Activated CD8-positive, alpha-beta memory T cell treated with anti-CD3 and anti-CD28 coated beads, Interleukin-2, amount 50 U/mL, for 24 hours (primary cell): ENCODE data around the gene ACP3.
"Not testable (repeated sequence)": the region's sequence is repeated elsewhere in the genome, so short reads cannot be mapped to it uniquely, and the experiment has no call there.

Source experiments
- DNase-seq: peaks from one replicate; pipeline ENCODE4 v3.0.0-alpha.2; 2020; ENCODE audit errors: extremely low read depth

ACP3 gene

GRCh38 chr3:132362329-132362728 lies 45.1 kb downstream of the ACP3 start:
- DNase-seq, result no peak

- DNase-seq, result no peak
Measured at GRCh38 chr3:132368515-132368914, 51.3 kb downstream of the ACP3 start.

- no peak for DNase-seq
Measured at GRCh38 chr3:132368962-132369361, 51.8 kb downstream of the ACP3 start.

DNA sequence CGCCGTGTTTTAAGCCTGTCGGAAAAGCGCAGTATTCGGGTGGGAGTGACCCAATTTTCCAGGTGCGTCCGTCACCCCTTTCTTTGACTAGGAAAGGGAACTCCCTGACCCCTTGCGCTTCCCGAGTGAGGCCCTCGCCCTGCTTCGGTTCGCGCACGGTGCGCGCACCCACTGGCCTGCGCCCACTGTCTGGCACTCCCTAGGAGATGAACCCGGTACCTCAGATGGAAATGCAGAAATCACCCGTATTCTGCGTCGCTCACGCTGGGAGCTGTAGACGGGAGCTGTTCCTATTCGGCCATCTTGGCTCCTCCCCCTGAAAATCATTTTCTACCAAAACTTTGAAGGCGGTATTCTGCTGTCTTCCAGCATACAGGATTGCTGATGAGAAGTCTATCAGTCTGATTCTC lies 59.7 kb downstream of the ACP3 start:
- DNase-seq, result not testable (repeated sequence)

GRCh38 chr3:132378048-132378762 lies 61.0 kb downstream of the ACP3 start:
- DNase-seq, result no peak

DNA sequence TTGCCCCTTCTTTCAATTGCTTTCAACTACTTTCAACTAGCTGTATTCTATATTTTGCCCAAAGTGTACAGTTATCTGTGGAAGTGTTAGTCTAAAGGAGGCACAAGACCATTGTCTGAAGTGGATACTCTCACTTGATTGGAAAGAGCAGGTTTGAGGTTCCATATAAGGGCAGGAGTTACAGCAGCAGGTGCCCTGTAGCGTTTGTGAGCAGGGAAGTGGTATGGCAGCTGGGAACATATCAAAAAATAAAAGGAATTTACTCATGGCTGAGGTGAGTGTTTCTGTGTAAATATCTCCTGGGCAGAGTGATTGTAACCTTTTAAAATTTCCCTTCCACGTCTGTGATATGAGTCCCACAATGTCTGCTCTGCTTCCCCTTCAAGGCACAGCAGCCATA lies 61.6 kb downstream of the ACP3 start:
- DNase-seq, result no peak

GRCh38 chr3:132380920-132381319 lies 63.7 kb downstream of the ACP3 start:
- no peak for DNase-seq

DNA sequence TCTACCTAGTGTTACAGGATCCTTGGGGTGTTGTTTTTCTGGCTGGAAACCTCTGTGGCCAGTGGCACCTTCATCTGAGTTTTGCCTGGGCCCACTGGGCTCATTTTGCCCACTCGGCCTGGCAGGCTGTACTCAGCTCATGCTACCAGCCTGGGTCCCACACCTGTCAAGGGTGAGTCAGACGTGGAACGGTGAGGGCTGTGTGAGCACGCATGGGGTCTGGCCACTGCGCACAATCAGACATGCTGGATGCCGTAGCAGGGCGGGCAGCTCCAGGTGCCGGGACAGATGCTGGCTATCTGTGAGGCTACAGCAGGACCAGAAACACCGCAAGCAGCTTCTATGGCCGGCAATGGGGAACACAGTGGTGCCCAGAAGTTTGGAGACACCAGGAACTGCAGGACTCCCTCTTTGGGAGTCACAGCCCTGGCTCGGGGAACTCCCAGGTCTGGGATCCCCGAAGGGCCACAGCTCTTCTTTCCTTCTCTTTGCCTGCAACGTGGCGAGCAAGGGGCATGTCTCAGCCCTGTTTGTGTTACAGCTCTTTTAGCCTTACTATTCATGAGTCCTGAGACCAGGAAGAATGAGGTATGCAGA lies 64.2 kb downstream of the ACP3 start:
- no peak for DNase-seq

- DNase-seq, result no peak
Measured at GRCh38 chr3:132382267-132382666, 65.1 kb downstream of the ACP3 start.

GRCh38 chr3:132382688-132383194 lies 65.5 kb downstream of the ACP3 start:
- DNase-seq, result no peak

- no peak for DNase-seq
Measured at GRCh38 chr3:132386259-132386658, 69.1 kb downstream of the ACP3 start.

GRCh38 chr3:132392675-132393074 lies 75.5 kb downstream of the ACP3 start:
- DNase-seq, result not testable (repeated sequence)

- DNase-seq, result no peak
Measured at GRCh38 chr3:132394320-132394719, 77.1 kb downstream of the ACP3 start.

DNA sequence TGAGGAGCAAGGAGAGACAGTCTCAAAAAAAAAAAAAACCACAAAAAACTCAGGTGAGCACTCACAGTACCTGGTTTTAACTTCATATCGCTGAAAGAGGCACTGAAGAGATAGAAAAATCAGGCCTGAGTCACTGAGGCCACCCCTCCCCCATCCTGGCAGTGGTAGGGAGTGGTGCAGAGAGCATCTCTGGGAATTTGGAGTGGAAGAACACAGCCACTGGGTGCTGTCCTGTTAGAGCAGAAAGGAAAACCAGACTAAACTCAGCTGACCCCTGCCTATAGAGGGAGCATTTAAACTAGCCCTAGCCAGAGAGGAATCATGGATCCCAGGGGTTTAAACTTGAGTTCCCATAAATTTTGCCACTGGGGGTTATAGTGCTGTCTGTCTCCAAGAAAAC lies 77.9 kb downstream of the ACP3 start:
- no peak for DNase-seq

GRCh38 chr3:132396255-132396654 lies 79.0 kb downstream of the ACP3 start:
- DNase-seq, result no peak

DNA sequence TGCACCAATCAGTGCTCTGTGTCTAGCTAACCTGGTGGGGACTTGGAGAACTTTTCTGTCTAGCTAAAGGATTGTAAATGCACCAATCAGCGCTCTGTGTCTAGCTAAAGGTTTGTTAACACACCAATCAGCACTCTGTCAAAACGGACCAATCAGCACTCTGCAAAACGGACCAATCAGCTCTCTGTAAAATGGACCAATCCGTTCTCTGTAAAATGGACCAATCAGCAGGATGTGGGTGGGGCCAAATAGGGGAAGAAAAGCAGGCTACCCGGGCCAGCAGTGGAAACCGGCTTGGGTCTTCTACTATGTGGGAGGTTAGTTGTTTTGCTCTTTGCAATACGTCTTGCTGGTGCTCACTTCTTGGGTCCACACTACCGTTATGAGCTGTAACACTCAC lies 79.6 kb downstream of the ACP3 start:
- DNase-seq, result not testable (repeated sequence)

- DNase-seq, result no peak
Measured at GRCh38 chr3:132399054-132399929, 82.1 kb downstream of the ACP3 start.

DNA sequence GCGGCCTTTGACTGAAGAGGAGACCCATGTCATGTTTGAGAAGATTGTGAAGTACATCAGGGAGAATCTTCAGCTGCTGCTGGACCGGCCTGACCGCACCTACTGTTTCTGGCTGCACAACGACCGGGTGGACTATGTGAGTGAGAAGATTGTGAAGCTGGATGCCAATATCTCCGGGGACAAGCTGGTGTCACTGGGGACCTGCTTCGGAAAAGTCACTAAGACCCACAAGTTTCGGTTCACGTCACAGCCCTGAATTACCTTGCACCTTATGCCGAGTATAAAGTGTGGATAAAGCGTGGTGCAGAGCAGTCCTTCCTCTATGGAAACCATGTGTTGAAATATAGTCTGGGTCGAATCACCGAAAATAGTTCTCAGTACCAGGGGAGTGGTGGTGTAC lies 84.0 kb downstream of the ACP3 start:
- no peak for DNase-seq

DNA sequence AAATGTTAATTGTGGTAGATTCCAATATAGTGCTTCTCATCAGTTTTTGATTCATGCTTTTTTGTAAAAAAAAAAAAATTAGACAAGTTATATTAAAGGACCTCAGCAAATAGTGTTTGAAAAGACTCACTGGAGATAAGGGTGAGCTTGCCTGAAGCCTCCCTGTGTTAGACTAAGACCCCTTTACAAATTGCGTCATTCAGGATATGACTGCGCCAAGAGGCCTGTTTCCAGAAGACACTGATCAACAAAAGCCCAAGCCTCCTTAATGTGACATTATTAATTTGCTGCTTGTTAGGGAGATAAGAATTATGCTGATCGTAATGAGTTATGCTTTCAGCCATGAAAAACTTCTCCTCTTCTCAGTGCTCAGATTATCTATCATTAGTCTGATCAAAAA lies 87.1 kb downstream of the ACP3 start:
- no peak for DNase-seq

- DNase-seq, result no peak
Measured at GRCh38 chr3:132405188-132405587, 88.0 kb downstream of the ACP3 start.

GRCh38 chr3:132405609-132406299 lies 88.5 kb downstream of the ACP3 start:
- DNase-seq, result no peak

DNA sequence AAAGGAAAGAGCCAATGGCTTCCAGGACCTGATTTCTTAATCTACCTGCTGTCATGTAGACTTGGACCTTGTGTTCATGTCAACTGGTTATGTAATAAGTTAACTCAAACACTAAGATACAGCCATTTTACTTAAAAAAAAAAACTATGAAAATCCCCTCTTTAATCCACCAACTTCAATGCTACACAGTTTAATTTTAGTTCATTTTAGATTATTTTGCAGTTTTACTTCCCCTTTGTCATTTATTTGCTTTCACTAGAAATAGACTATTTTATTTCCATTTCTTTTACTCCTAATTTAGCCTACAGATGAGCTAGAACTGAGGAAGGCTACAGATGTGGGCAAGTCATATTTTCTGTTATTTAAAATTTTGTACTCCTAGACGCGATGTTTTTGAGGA lies 89.4 kb downstream of the ACP3 start:
- DNase-seq, result no peak
